NCI-H1105 treated with DMSO at 0.1 percent for 48 hours (cell line): ENCODE data around the gene ITGB1.

ENCODE experiments used
- DNase-seq: peaks from one replicate; lab custom pipeline; 2025; lab: John Stamatoyannopoulos, UW

Gene ITGB1

DNA sequence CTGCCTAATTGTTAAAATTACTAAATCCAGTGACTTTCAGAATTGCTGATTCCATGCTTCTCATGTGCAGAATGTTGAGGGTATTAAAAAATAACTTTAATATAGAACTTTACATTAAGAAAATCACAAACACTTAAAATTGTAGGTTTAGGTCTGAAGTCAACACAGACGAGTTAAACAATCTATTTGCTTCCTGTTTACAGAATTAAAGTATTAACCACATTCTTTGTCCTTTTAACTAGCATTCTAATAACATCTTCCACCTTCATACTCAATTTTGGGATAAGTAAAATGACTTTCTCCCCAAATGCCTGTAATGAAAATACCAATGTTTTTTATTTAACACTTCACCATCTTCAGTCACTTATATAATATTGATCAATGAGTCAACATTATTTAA lies 2.2 kb downstream of the ITGB1 start:
- DNase-seq, result no peak

DNA sequence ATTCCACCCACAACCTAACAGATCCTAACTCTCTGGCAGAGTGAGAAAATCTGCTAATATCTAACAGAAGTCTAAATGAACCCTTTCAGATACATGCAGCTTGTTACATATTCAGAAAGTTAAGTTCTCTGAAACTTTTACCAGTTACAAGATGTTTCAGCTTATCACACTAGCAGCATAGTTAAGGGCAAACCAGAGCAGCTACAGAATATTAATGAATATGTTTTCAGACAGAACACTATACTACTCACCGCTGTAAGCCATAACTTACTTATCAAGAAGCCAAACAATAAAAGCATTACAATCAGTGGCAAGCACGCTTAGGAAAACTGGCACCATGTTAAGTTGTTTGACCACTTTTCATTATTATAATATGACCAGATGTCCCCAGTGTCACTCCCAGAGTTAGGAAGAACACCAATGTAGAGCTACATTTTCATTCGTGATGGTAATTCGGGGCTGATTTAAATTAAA lies 2.7 kb downstream of the ITGB1 start:
- DNase-seq, result no peak

DNA sequence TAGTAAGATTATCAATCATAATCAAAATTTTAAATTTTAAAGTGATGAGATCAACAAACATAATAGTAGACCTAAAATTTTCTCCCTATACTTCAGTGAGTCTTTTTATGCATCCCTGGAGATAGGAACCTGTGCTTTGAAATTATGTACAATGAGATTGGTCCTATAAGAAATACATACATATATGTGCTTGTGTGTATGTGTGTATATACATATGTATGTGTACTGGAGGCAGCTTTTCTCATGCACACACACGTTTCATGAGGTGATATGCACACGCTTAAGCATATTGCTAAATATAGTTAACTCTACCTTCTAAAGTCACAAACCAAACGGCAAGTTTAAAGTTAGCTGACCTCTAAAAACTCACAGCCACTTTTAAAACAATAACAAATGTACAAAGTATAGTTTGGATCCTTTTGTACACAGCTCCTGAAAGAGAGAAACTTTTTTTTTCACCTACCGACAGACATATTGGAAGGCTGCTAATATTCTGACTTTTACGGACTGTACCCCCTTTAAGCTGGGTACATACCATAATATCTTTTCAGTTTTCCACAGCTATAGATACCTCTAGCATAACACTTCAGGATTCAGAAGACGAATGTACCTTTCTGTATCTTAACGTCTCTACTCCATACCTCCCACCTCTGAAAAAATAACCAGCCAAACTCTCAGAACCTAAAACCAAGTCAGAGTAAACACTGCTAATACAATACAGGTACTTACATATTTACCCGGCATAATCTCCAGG lies 3.3 kb downstream of the ITGB1 start:
- no peak for DNase-seq

DNA sequence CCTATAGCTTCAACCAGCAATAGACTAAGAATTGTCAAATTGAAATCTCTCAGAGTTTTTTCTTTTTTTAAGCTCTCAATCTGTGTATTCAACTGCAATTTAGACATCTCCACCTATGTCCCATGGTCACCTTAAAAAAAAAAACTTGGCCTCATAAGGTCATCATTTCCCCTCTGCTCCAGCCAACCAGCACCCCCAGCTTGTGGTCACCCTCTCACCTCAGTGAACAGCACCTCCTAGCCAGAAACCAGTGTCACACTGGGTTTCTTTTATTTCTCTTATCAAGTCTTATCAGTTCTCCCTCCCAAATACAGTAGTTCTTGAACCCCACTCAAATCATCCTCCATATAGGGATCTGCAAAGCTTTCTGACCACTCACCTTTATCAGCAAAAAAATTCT lies 4.0 kb downstream of the ITGB1 start:
- no peak for DNase-seq

DNA sequence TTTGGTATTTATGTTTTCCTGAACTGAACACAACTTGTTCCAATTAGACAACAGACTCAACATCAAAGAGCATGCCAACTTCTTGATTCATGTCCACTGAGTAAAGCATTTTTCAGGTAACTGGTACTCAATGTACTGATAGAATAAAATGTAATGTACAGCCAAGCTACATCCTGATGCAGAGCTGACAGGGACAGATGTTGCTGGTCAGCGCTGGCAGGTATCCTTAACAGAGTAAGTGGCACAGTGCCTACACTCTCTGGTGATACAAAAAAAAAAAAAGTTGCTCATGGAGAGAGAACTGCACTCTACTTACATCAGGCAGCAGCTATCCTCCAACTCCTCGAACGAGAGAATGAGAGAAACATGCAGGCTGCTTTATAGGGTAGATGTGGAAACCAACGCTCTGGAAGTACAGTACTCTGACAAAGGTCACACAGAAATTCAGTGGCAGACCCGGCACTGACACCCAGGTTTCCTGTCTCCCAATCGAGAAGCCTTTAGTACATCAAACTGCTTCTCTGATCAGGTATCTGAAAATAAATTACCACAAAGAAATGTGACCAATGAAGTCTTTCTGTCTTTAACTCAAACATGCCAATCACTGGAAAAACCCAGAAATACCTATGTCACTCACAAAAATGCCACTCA lies 4.6 kb downstream of the ITGB1 start:
- no peak for DNase-seq

DNA sequence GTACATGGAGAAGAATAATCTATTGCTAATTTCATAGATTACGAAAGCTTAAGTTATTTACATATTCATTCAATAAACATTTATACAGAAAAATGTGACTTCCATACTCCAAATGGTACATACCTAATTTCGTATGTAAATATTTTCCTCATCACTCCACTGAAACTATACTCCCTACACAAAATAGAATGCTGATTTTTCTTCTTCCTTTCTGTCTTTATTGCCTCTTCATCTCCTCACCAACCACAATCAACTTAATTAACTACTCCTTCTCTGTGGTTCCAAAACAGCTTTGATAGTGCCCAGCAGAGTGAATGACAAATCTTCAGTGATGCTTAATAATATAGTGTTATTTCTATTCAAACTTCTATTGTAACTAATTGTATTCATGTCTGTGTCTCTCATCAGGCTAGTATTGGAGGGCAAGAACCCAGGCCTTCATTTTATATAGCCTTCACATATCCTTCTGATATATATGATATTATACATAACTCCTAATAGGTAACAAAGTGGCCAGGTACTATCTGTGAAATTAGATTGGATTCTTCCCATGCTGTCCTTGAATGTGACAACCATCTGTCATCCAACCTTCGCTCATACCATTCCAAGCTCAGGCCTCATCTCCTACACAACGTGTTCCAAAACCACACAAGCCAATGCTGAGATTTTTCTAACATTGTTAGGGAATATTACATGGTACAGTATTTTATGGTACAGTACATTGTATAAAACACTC lies 5.3 kb downstream of the ITGB1 start:
- no peak for DNase-seq

DNA sequence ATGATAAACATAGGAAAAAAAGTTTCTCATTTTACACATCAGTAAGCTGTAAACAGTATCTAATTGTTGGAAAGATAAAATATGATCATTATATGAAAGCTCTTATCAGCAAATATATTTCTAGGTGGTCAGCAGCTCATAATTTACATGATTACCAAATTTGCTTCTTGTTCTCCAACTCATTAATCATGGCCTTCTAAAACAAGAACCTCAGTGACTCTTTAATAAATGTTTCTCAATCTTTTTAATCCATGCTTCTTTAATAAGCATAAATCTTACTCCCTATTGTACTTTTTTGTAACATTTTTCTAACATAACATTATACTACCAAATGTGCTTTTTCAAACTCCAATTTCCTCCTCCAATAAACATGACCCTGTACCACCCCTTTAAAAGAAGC lies 5.9 kb downstream of the ITGB1 start:
- no peak for DNase-seq

DNA sequence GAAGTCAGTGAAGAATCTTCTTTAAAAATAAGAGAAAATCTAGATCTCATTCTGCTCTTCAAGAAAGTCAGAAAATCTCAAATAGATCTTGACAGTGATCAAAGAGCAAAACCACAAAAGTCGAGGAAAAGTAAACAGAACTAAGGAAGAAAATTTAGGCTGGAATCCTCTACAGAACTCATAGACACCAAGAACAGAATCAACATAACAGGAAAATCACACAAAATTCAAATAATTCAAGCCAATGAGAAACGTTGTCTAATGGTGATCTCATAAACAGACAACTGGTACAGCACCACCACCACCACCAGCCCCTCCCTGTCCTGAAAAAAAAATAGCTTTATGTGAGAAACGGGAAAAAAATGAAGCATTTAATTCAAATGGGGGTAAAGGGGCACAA lies 6.9 kb downstream of the ITGB1 start:
- DNase-seq, result no peak

DNA sequence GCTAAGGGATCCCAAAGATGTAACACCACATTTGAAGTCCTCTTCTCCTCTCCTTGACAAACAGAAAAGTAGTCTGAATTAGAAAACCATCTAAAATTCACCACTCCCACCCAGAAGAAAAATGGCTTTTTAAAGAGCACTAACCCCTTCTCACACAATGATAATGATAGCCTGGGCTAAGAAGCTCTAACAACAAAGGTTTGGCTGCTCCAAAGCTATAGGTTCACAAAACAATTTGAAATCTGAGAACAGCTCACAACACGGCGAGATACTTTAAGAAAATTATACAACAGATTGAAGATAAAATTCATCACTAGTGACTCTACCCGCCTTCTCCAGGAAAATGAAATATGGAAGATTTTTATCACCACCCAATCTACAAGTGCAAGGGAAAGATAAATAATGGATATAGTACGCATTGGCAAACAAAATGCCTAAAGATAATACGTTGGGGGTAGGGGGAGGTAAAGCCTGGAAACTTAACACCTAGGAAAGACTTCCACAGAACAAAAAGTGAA lies 7.4 kb downstream of the ITGB1 start:
- no peak for DNase-seq

DNA sequence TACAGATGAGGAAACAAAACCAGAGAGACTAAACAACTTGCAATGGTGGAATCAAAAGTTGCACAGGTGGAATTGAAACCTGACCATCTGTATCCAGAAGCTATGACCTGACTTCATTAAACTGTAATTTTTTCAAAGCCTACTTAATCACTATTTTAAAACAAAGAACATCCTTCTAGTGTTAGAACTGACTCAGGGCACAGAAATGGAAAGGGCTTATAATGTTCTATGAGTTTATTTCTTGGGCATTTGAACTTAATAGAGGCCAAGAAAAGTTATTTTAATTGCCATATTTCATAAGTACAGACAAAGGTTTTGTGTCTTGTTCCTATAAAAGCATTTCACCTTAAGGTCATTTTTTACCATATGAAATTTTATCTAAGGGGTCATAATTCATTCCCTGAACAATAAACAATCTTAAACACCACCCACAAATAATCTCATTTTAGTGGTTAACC lies 8.8 kb downstream of the ITGB1 start:
- DNase-seq, result no peak

DNA sequence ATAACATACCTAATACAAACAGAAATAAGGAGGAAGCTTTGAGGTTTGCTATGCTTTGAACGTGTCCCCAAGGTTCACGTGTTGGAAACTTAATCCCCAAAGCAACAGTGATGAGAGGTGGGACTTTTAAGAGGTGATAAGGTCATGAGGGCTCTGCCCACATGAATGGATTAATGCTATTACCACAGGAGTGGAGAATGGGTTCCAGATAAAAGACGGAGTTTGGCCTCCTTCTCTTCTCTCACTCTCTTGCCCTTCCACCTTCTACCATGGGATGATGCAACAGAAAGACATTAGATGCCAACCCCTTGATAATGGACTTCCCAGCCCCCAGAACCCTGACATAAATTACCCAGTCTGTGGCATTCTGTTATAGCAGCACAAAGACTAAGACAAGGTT lies 9.6 kb downstream of the ITGB1 start:
- DNase-seq, result no peak

DNA sequence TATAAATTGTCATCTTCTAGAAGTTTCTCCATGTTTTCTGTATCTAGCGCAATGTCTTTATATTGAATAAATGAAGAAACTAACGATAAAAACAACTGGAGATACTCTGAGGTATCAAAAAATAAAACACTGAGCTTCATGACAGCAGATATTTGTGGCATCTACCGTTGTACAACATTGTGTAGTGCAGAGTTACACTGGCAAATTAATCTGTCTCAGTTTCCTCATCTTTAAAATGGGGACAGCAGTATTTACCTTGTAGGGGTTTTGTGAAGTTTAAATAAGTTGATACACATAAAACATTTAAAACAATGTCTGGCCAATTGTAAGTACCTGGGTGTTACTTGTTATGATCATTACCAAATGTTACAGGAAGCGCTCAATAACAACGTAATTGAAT lies 10.4 kb downstream of the ITGB1 start:
- no peak for DNase-seq

DNA sequence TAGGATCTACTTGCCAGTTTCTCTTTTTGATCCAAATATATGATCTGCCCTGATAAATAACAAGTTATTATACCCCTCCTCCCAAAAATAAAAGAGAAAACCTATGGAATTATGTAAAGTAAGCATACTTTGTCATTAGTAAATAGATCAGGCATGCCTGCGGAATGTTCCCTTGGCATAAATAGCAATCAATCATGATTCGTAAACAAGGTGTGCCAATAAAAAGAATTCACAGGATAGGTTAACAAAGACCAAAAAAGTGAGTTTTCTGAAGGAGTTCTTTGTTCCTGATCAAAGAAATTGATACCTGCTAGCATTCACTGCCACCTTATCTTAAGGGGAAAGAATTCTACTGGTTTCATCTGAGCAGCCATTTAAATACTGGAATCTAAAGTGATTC lies 11.9 kb downstream of the ITGB1 start:
- no peak for DNase-seq

DNA sequence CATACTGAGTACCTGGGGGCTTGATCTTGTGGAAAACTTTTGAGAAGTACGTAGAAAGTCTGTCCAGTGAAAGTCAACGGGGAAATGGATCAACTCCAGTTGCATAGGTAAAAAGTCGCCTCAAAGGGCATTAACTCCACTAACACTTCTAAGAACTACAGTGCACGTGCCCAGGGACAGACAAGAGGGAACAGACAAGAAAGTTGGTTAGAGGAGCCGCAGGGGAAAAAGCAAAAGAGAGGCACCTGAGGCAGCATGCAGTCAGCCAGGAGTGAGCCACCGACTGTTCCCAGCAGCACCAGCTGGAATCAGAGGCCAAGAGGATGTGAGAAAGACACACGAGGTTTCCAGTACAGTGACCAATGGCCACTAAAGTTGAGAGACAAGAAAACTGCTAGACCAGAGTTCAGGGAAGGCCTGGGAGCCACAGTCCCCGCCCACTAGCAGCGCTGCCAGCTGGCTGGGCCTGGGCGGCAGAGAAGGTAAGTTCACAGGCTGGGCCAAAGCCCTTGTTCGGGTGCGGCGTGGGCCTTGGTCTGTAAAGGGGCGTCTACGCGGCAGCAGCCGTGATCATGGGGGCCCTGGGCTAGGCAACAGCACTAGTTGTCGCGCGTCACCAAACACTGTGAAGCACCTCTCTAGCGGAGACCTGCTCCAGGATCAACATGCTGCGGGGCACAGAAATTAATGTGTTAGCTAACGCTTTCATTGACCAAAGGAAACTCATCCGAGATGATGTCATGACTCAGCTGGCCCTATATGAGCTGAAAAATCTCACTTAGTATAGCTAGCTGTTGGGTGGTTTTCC lies 14.0 kb downstream of the ITGB1 start:
- no peak for DNase-seq

DNA sequence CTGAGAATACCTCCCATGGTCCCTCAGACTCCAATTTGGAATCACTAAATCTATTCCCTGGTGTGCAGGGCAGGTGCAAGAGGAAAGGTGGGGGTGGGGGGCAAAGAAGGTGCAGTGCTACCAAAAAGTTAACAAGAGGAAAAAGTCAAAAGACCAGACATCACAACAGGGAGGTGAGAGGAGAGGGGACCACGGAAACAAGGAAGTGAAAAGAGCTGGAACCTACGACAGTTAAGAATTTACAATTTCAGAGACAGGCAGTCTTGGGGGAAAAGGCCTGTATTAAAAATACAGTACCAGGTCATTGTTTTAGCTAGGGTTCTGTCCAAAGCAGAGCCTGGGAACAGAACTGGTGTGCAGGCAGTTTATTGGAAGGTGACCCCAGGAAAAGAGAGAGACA lies 14.6 kb downstream of the ITGB1 start:
- DNase-seq, result no peak

DNA sequence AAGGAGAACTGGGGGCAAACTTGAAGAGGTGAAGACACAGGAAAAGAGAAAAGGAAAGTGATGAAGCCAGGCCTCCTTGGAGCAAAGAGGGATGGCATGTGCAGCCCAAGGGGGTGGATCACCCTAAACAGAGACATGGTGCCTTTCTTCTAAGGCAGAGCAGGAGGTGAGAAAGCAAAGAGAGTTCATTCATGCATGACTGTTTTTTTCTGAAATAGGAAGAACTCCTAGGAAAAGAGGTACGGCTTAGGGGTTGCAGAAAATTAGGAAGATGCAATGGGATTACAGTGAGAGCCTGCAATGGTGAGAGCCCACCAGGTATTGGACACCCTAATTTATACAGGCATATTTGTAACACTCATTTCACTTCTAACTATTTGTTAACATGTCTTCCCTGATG lies 15.9 kb downstream of the ITGB1 start:
- no peak for DNase-seq

DNA sequence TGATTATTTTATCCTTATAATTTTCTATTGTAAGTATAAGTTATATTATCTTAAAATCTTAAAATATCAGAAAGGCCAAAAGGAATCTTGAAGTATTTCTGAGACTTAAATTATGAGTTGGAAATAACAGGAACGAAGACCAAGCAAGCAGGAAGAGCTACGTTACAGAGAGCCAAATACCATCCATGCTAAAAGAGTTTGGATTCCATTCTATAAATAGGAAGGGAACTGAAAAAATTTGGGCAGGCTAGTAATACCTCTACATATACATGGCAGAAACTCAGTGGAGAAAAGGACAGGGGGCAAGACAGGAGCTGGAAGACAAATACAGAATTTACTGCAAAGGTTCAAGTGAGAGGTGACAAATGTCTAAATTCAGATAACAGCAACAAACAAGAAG lies 16.7 kb downstream of the ITGB1 start:
- no peak for DNase-seq

DNA sequence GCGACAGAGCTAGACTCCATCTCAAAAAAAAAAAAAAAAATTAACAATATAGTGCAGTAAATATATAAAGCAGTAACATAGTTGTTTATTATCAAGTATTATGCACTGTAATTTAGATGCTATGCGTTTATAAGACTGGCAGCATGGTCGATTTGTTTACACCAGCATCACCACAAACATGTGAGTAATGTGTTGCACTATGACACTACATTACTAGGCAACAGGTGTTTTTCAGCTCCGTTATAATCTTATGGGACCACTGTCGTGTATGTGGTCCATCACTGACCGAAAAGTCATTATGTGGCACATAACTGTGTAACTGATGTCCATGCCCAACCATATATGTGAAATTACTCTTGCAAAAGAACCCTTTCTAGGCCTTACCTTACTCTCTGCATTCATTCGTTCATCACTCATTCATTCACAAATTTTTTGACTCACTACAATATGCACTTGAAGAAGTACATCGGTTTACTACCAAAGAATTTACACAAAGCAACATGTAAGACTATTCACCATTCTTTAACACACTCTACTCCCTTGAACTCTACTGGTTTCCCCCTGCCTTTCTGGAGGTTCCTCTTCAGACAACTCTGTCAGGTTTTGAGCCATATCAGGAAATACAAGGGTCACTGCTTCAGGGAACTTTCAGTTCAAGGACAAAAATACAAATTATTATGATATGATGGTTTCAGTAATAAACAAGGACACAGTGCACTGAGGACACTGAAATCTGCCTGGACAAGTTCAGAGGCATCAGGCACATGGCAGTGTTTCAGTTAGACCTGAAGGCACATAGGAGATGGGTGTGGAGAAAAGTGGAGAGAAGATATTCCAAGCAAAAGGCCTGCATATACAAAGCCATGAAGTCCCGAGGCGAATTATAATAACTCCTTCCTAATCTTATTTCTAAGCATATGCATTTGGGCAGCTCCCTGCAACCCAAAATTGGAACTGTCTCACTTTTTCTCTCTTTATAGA lies 17.4 kb downstream of the ITGB1 start:
- DNase-seq, result no peak

DNA sequence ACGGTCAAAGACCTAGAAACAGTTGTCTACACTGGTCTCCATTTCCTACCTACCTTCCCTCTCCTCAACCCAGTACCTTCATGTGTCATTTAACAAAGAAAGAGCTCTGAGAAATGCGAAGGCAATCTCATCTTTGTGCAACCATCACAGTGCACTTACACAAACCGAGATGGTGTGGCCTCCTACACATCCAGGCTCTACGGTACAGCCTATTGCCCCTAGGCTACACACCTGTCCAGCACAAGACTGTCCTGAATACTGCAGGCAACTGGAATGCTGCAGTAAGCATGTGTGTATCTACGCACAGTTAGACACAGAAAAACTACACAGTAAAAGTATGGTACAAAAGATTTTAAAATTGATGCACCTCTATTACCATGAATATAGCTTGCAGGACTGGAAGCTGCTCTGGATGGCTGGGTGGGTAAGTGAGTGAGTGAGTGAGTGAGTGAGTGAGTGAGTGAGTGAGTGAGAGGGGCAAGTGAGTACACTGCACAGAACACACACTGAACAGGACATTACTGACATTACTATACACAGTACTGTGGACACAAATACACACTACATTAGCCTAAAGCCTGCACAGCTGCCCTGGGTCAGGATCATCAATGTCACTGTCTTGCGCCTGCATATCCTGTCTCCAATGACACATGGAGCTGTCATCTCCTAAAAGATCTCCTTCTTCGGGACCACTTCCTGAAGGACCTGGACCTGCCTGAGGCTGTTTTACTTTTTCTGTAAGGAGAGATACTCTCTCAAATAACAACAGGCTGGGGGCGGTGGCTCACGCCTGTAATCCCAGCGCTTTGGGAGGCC lies 18.5 kb downstream of the ITGB1 start:
- no peak for DNase-seq

DNA sequence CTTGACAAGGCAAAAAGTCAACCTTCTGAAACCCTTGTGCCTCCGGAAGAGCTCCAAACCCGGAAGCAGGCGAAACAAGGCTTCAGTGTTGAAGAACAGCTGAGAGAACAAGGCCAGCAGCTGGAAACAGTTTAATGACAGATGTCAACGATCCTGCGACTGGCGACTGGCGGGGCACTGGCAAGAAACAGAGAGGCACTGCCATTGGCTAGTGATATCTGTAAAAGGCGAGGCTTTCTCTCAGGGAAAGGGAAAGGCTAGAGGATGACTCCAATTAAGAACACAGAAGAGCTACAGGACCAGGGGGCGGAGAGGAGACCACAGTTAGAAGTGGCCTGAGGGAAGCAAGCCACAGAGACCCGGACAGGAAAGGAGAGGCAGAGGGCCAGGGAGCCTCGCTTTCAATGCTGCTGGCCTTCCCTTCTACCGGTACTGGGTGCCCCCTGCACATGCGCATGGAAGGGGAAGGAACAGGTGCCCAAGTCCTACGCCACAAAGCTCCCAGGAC lies 19.4 kb downstream of the ITGB1 start:
- DNase-seq, result peak; percentile 32
